Lower lobe of right lung (tissue), 2 donors: ENCODE measurements around the gene CATSPERD. TPM values are rescaled to one million over a fixed set of nuclear protein-coding genes. Genes with fewer than 3 reads are reported as not detected.

Source experiments
- ATAC-seq, 2 donors: fragments of 200-7000 bp; cut with Tn5 transposase; one replicate each; pipeline ENCODE4 v1.9.1; 2020 to 2022; ENCODE audit warnings: mild to moderate bottlenecking in 2 of 2, moderate library complexity in 2 of 2
- DNase-seq: peaks from one replicate; pipeline ENCODE4 v3.0.0-alpha.2; 2020
- H3K27ac ChIP-seq: fragments of 200-600 bp; one replicate; pipeline ENCODE4 v1.8.0; 2022
- H3K27me3 ChIP-seq: fragments of 200-600 bp; one replicate; pipeline ENCODE4 v1.8.0; 2022; ENCODE audit warnings: low read depth
- H3K36me3 ChIP-seq: fragments of 200-600 bp; one replicate; pipeline ENCODE4 v1.8.0; 2022; ENCODE audit warnings: mild to moderate bottlenecking
- H3K4me1 ChIP-seq: fragments of 200-600 bp; one replicate; pipeline ENCODE4 v1.8.0; 2022
- H3K4me3 ChIP-seq: fragments of 200-600 bp; one replicate; pipeline ENCODE4 v1.8.0; 2022; ENCODE audit warnings: mild to moderate bottlenecking
- H3K9me3 ChIP-seq: fragments of 200-600 bp; one replicate; pipeline ENCODE4 v1.8.0; 2022
- intact Hi-C: fragments of 100-400 bp; cut with DNase I; formaldehyde crosslinking; loops from one replicate; pipeline ENCODE4 v1.11.0; 2022
- total RNA-seq: library from RNA; stranded (reverse); fragmentation: NEBNext Ultra II Directional; extraction: Animal tissue kit (Norgen Biotek cat#: 25700); gene quantifications from one replicate; pipeline ENCODE4 v1.2.1, GENCODE V29; 2021
- TF ChIP-seq, protein P1 (sequence below): fragments of 200-600 bp; IDR thresholded peaks from one replicate; pipeline ENCODE4 v1.8.0; 2022; ENCODE audit warnings: antibody characterized with exemption, mild to moderate bottlenecking
- donor health status: DM: no; HTN: yes; CAD: no; lungs with severe emphysema.

Gene CATSPERD
- total RNA-seq, 1 donor from 2014 or later, result 6.4 TPM

DNA sequence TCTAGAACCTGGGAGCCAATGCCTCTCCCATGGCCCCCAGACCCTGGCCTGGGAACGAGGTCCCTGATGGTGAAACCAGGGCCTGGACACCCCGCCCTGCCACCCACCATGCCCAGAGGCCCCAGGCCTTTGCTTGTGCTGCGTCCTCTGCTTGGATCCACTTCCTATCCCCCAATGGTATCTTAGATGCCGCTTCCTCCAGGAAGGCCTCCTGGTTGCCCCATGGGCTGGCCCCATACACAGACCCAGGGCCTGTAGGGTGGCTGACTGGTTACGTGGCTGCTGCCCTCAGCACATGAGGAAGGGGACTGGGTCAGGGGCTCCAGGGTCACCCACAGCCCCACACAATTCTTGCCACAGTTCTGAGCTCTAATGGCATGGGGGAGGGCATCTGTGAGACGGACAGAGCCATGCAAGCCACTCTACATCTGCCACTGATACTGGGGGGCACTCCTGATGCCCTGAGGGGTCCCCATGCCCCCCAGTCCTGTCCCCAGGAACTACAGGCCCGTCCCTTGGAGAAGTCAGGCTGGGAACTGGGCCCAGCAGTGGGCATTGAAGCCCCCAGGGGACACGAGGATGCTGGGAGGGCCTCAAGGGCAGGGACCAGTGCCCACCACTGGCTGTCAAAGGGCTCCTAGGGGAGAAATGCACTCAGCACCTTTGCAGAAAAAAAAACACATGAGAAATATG is 25.3 kb upstream of the CATSPERD start:
- peaks cover 84% of the 10 kb centered on the region for H3K36me3 ChIP-seq

DNA sequence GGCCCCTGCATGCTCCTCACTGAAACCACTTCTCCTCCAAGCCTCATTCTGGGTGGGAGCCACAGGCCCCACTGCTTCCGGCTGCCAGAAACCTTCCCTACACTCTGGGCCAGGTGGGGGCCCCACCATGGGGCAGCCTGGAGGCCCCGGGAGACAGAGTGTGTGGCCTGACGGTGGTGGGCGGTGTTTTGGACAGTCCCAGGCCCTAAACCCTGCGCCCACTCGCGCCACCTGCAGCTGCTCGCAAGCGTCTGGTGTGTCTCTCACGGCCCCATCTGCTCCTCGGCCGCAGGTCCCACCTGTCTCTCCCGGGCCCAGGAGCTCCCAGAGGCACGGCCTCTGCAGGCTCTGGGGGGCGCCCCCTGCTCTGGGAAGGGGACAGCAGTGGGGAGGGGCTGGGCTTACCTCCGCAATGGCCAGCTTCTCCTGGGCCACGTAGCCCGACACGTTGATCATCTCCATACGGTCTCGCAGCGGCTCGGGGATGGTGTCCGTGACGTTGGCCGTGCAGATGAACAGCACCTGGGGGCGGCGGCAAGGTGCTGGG is 24.7 kb upstream of the CATSPERD start:
- no peak for ATAC-seq
- Histone ChIP-seq H3K27me3 (no peaks in the 10 kb centered on the region), H3K9me3 (no peaks in the 10 kb centered on the region), H3K4me3 (no peak overlapping the region), H3K27ac (no peak overlapping the region), H3K4me1 (peaks cover 17% of the 10 kb centered on the region), H3K36me3 (peaks cover 90% of the 10 kb centered on the region)
- TF ChIP-seq, protein P1, sequence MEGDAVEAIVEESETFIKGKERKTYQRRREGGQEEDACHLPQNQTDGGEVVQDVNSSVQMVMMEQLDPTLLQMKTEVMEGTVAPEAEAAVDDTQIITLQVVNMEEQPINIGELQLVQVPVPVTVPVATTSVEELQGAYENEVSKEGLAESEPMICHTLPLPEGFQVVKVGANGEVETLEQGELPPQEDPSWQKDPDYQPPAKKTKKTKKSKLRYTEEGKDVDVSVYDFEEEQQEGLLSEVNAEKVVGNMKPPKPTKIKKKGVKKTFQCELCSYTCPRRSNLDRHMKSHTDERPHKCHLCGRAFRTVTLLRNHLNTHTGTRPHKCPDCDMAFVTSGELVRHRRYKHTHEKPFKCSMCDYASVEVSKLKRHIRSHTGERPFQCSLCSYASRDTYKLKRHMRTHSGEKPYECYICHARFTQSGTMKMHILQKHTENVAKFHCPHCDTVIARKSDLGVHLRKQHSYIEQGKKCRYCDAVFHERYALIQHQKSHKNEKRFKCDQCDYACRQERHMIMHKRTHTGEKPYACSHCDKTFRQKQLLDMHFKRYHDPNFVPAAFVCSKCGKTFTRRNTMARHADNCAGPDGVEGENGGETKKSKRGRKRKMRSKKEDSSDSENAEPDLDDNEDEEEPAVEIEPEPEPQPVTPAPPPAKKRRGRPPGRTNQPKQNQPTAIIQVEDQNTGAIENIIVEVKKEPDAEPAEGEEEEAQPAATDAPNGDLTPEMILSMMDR, result no peak
- DNase-seq, result no peak
- intact Hi-C loops, result no loop called here

More for the DNA sequence above, 25.3 kb upstream of the CATSPERD start:
- ATAC-seq (no peak), DNase-seq (no peak)
- intact Hi-C loops, result no loop called here
- Histone ChIP-seq H3K9me3 (no peaks in the 10 kb centered on the region), H3K4me3 (no peak overlapping the region), H3K4me1 (peaks cover 17% of the 10 kb centered on the region), H3K27me3 (no peaks in the 10 kb centered on the region), H3K27ac (no peak overlapping the region)
- TF ChIP-seq, protein P1, result no peak

DNA sequence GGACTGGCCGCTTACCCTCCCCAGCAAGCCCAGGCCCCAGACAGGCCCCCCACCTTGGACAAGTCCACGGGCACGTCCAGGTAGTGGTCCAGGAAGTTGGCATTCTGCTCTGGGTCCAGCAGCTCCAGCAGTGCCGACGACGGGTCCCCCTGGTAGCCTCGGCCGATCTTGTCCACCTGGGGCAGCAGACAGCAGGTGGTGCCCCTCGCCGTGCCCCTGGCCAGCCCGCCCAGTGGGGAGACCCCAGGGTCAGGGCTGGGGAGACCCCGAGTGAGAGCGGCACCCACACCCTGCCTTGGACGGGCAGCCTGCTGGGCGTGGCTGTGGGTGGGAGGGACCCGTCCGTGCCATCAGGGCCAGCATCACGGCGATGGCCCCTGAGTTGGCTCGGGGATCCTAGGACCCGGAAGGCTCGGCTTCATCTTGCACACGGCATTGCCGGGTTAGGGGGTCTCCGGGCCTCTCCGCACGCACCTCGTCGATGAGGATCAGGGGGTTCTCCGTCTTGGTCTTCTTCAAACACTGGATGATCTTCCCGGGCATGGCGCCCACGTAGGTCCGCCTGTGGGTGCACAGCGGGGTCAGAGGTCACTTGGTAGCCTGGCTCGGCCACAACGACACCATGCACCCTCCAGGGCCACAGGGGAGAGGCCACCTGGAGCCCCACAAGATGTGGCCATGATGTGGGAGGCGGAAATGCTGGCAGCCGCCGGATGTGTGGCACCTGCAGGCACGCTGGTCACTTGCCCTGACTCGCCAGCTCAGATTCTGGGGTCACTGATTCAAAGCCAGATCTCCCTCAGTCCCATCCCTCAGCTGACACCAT is 24.0 kb upstream of the CATSPERD start:
- H3K9me3 ChIP-seq, result no peaks in the 10 kb centered on the region
- DNase-seq (no peak), ATAC-seq (no peak)
- no peaks in the 10 kb centered on the region for H3K27me3 ChIP-seq
- H3K36me3 ChIP-seq, result peaks cover 95% of the 10 kb centered on the region
- H3K4me1 ChIP-seq, result peaks cover 12% of the 10 kb centered on the region
- intact Hi-C loops, result no loop called here
- H3K27ac ChIP-seq, result no peak overlapping the region
- TF ChIP-seq, protein P1, result no peak
- H3K4me3 ChIP-seq, result no peak overlapping the region

DNA sequence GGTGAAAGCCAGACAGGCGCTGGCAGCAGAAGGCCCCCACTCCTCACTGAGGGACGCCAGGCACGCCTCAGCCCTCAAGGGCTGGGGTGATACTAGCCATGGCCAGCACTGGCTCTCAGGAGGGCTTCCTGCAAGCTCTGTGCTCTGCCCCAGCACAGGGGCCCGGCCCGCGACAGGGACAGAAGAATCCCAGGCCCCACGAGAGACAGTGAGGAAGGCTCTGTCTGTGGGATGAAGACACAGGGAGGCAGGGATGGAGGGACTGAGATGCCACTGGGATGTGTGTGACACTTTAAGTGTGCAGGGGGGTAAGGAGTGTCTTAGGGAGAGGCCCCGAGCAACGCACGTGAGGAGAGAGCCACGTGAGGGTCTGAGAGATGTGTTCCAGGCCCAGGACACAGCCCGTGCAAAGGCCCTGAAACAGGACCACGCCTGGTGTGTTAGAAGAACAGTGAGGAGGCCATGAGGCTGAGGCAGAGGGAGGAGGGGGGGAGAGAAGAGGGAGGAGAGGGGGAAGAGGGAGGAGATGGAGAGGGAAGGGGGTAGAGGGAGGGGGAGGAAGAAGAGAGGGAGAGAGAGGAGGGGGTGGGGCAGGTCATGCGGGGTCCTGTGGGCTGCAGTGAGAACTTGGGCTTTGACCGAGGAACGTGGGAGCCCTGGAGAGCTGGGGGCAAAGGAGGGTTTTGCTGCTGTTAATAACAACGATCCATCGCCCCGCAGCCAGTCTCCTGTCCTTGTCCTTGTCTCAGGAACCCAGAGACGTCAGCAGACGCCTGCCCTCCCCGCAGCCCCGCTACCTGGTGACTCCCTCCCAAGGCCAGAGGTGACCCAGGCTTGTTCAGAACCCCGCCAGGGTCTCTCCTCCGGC is 23.2 kb upstream of the CATSPERD start:
- TF ChIP-seq, protein P1, result no peak
- Histone ChIP-seq H3K9me3 (no peaks in the 10 kb centered on the region), H3K36me3 (peaks cover 86% of the 10 kb centered on the region), H3K27ac (no peak overlapping the region), H3K27me3 (no peaks in the 10 kb centered on the region), H3K4me1 (peaks cover 3% of the 10 kb centered on the region), H3K4me3 (no peak overlapping the region)
- DNase-seq (no peak), ATAC-seq (no peak)
- intact Hi-C loops, result no loop called here
